Progenitor cell of endocrine pancreas (in vitro differentiated cells): ENCODE data around the gene TBC1D1. TPM values are rescaled to one million over a fixed set of nuclear protein-coding genes. Genes with fewer than 3 reads are reported as not detected.

Experiments used
- DNase-seq: peaks from one replicate; pipeline ENCODE4 v3.0.0; 2021; ENCODE audit warnings: low spot score; ENCODE audit not compliant: unreplicated experiment
- H3K27ac Mint-ChIP-seq: 2 replicates; pipeline ENCODE4 v1.8.0; 2021; ENCODE audit warnings: mild to moderate bottlenecking, moderate library complexity, mixed read lengths
- H3K27me3 Mint-ChIP-seq: 2 replicates; pipeline ENCODE4 v1.8.0; 2021; ENCODE audit warnings: mixed read lengths
- H3K36me3 Mint-ChIP-seq: 2 replicates; pipeline ENCODE4 v1.8.0; 2022; ENCODE audit warnings: mixed read lengths; ENCODE audit not compliant: insufficient read depth
- H3K4me1 Mint-ChIP-seq: 2 replicates; pipeline ENCODE4 v1.8.0; 2021; ENCODE audit warnings: low read depth, mixed read lengths
- H3K4me3 Mint-ChIP-seq: 2 replicates; pipeline ENCODE4 v1.8.0; 2021; ENCODE audit warnings: low read depth, mild to moderate bottlenecking, moderate library complexity, mixed read lengths
- H3K9me3 Mint-ChIP-seq: 2 replicates; pipeline ENCODE4 v1.8.0; 2021; ENCODE audit warnings: low read depth, mixed read lengths
- CTCF ChIP-seq: fragments of 200-600 bp; sonication (generic); IDR thresholded peaks from one replicate; pipeline ENCODE4 v1.5.0; 2021; ENCODE audit warnings: antibody characterized with exemption, mild to moderate bottlenecking; ENCODE audit not compliant: unreplicated experiment
- total RNA-seq: library from RNA; stranded (reverse); gene quantifications from 2 replicates; pipeline ENCODE4 v1.2.1, GENCODE V29; 2021

TBC1D1 gene
- total RNA-seq, 1 donor from 2014 or later = 138 TPM

GRCh38 chr4:38184404-38184803, 293.5 kb downstream of the TBC1D1 start:
- peaks cover 9% of the 10 kb centered on the region for H3K4me1 Mint-ChIP-seq
- H3K27ac Mint-ChIP-seq = no peak overlapping the region
- H3K36me3 Mint-ChIP-seq = peaks cover 14% of the 10 kb centered on the region
- no peaks in the 10 kb centered on the region for H3K27me3 Mint-ChIP-seq
- H3K9me3 Mint-ChIP-seq = peaks cover 33% of the 10 kb centered on the region
- H3K4me3 Mint-ChIP-seq = no peak overlapping the region
- no peak for TF ChIP-seq CTCF
- no peak for DNase-seq

DNA sequence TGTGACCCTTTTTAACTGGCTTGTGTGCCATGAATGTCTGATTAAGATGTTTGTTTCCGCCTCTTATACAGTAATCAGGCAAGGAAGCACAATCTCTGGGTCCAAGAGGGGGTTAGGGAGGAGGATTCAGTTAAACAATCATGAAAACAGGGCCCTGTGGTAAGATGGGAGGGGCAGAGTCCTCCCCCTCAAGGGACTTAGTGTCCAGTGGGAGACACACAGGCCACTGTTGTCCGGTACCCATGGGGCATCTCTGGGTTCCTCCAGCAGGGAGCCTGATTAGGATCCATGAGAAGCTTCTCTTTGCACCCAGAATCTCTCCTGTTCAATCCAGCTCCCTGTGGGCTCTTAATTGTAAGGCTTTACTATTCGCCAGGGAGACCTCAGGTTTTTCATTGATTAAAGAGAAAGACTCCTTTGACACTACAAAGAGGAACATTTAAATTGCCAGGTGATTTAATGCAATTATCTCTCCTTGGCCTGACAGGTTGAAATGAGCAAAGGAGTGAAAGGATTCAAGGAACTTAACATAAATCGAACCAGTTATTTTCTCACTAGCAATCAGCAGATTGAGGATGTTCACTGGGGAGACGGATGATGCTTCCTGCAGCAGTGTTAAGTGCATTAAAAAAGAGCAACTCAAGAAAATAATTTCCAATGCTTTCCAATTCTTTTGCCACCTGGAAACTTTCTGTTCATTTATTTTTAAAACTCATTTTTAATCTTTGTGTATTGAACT, 294.7 kb downstream of the TBC1D1 start:
- no peak for DNase-seq
- no peaks in the 10 kb centered on the region for H3K27me3 Mint-ChIP-seq
- peaks cover 28% of the 10 kb centered on the region for H3K9me3 Mint-ChIP-seq
- H3K36me3 Mint-ChIP-seq = peaks cover 7% of the 10 kb centered on the region
- peaks cover 4% of the 10 kb centered on the region for H3K4me1 Mint-ChIP-seq
- no peak overlapping the region for H3K4me3 Mint-ChIP-seq
- no peak for TF ChIP-seq CTCF
- H3K27ac Mint-ChIP-seq = no peak overlapping the region

- Mint-ChIP-seq H3K27me3 (peaks cover 3% of the 10 kb centered on the region), H3K27ac (no peak overlapping the region), H3K4me1 (peaks cover 4% of the 10 kb centered on the region), H3K4me3 (no peak overlapping the region), H3K36me3 (no peaks in the 10 kb centered on the region), H3K9me3 (peaks cover 19% of the 10 kb centered on the region)
- no peak for DNase-seq
- TF ChIP-seq CTCF = no peak
Measured at GRCh38 chr4:38188136-38188535, 297.3 kb downstream of the TBC1D1 start.

GRCh38 chr4:38188631-38189101, 297.8 kb downstream of the TBC1D1 start:
- H3K27ac Mint-ChIP-seq = no peak overlapping the region
- no peak for TF ChIP-seq CTCF
- H3K9me3 Mint-ChIP-seq = peaks cover 14% of the 10 kb centered on the region
- H3K36me3 Mint-ChIP-seq = no peaks in the 10 kb centered on the region
- H3K27me3 Mint-ChIP-seq = peaks cover 3% of the 10 kb centered on the region
- peaks cover 4% of the 10 kb centered on the region for H3K4me1 Mint-ChIP-seq
- no peak for DNase-seq
- no peak overlapping the region for H3K4me3 Mint-ChIP-seq

Other genes starting within 250 kb of the TBC1D1 start
- 30.4 and 33.6 TPM in 2 replicates for gene RELL1, start 204.7 kb upstream of the TBC1D1 start, total RNA-seq
- gene PGM2, start 64.4 kb upstream of the TBC1D1 start, total RNA-seq = 25.9 and 31.9 TPM in 2 replicates
- gene PTTG2, start 69.3 kb downstream of the TBC1D1 start, total RNA-seq = not detected in 2 replicates